Thoracic aorta (tissue), 2 donors: ENCODE measurements around the gene CELF4. TPM values are rescaled to one million over a fixed set of nuclear protein-coding genes. Genes with fewer than 3 reads are reported as not detected.

Experiments used
- ATAC-seq: fragments of 150-250 bp; one replicate; pipeline ENCODE4 v1.8.0; 2017; ENCODE audit warnings: low read depth; ENCODE audit not compliant: insufficient number of reproducible peaks, low FRiP score
- DNase-seq: peaks from one replicate; pipeline ENCODE4 v3.0.0-alpha.2; 2020; ENCODE audit warnings: low spot score
- H3K27ac ChIP-seq, 2 donors: fragments of 200-600 bp; sonication (generic); 1 replicate in 1 of 2; 2 replicates in 1 of 2; pipeline ENCODE4 v1.5.1; 2016; ENCODE audit warnings: mild to moderate bottlenecking in 2 of 2, moderate library complexity in 2 of 2
- H3K27me3 ChIP-seq: fragments of 200-600 bp; sonication (generic); replicated peaks from 2 replicates; pipeline ENCODE4 v1.6.0; 2016; ENCODE audit warnings: mild to moderate bottlenecking; ENCODE audit not compliant: insufficient read depth
- H3K36me3 ChIP-seq: fragments of 200-600 bp; sonication (generic); one replicate; pipeline ENCODE4 v1.5.1; 2016
- H3K4me1 ChIP-seq, 2 donors: fragments of 200-600 bp; sonication (generic); 1 replicate in 1 of 2; 2 replicates in 1 of 2; pipeline versions ENCODE4 v1.5.1 to v1.6.0; 2016; ENCODE audit warnings: low read depth in 2 of 2, mild to moderate bottlenecking in 1 of 2; ENCODE audit not compliant: control insufficient read depth in 1 of 2
- H3K4me3 ChIP-seq: fragments of 200-600 bp; sonication (generic); 2 replicates; pipeline ENCODE4 v1.5.1; 2016; ENCODE audit warnings: mild to moderate bottlenecking
- H3K9me3 ChIP-seq: fragments of 200-600 bp; sonication (generic); 2 replicates; pipeline ENCODE4 v1.5.1; 2016
- CTCF ChIP-seq: fragments of 200-600 bp; sonication (generic); IDR thresholded peaks from one replicate; pipeline ENCODE4 v1.5.1; 2019; ENCODE audit warnings: antibody characterized with exemption
- total RNA-seq, 2 donors: library from RNA; depleted of rRNA; stranded (reverse); fragments of >200 nt; gene quantifications; one replicate each; pipeline versions ENCODE4 v1.1.0 to v1.2.3, GENCODE V29; 2016

Gene CELF4
- total RNA-seq, 2 donors from 2014 or later, result not detected

GRCh38 chr18:37449618-37450017 is 116.0 kb downstream of the CELF4 start:
- Histone ChIP-seq H3K27me3 (no peaks in the 10 kb centered on the region), H3K27ac (no peak overlapping the region), H3K4me3 (no peak overlapping the region), H3K4me1 (peaks cover 0 to 4% of the 10 kb centered on the region in 2 donors), H3K36me3 (no peaks in the 10 kb centered on the region), H3K9me3 (no peaks in the 10 kb centered on the region)
- ATAC-seq (no peak), DNase-seq (no peak)
- no peak for TF ChIP-seq CTCF

GRCh38 chr18:37448946-37449345 is 116.7 kb downstream of the CELF4 start:
- Histone ChIP-seq H3K4me1 (peaks cover 0 to 4% of the 10 kb centered on the region in 2 donors), H3K9me3 (no peaks in the 10 kb centered on the region), H3K27ac (no peak overlapping the region), H3K36me3 (no peaks in the 10 kb centered on the region), H3K27me3 (no peaks in the 10 kb centered on the region), H3K4me3 (no peak overlapping the region)
- no peak for ATAC-seq
- DNase-seq, result no peak
- no peak for TF ChIP-seq CTCF

- DNase-seq, result no peak
- no peaks in the 10 kb centered on the region for H3K36me3 ChIP-seq
- H3K4me3 ChIP-seq, result no peak overlapping the region
- no peaks in the 10 kb centered on the region for H3K27me3 ChIP-seq
- ATAC-seq, result no peak
- peaks cover 0 to 4% of the 10 kb centered on the region in 2 donors for H3K4me1 ChIP-seq
- TF ChIP-seq CTCF, result no peak
- no peaks in the 10 kb centered on the region for H3K9me3 ChIP-seq
- no peak overlapping the region for H3K27ac ChIP-seq
Observed at GRCh38 chr18:37447962-37448888, 117.4 kb downstream of the CELF4 start.

- no peak for ATAC-seq
- no peak overlapping the region for H3K4me3 ChIP-seq
Observed at GRCh38 chr18:37445836-37446235, 119.8 kb downstream of the CELF4 start.

More at GRCh38 chr18:37445836-37446235, 119.8 kb downstream of the CELF4 start:
- Histone ChIP-seq H3K9me3 (no peaks in the 10 kb centered on the region), H3K4me1 (no peaks in the 10 kb centered on the region), H3K27ac (no peak overlapping the region), H3K36me3 (no peaks in the 10 kb centered on the region), H3K27me3 (no peaks in the 10 kb centered on the region)
- no peak for TF ChIP-seq CTCF
- no peak for DNase-seq
